HG03280 (cell line): ENCODE data around the gene CCNG1.

Source experiments
- ATAC-seq: cut with Tn5 transposase; IDR thresholded peaks from one replicate; pipeline ENCODE4 v1.9.1; 2021; ENCODE audit warnings: mild to moderate bottlenecking, moderate library complexity; ENCODE audit not compliant: unreplicated experiment

The CCNG1 gene

GRCh38 chr5:163489055-163489744, 51.8 kb downstream of the CCNG1 start:
- no peak for ATAC-seq

GRCh38 chr5:163489745-163490075, 52.3 kb downstream of the CCNG1 start:
- no peak for ATAC-seq
